ENCODE results near the gene DUSP2. TPM values are rescaled to one million over a fixed set of nuclear protein-coding genes. Genes with fewer than 3 reads are reported as not detected.
A peak's percentile ranks its signal among the peaks of the same experiment; 100 is the strongest.

The DUSP2 gene
- total and polyA plus RNA-seq, 11 donors = 0.56 to 23.1 (median 2.7) TPM

DNA sequence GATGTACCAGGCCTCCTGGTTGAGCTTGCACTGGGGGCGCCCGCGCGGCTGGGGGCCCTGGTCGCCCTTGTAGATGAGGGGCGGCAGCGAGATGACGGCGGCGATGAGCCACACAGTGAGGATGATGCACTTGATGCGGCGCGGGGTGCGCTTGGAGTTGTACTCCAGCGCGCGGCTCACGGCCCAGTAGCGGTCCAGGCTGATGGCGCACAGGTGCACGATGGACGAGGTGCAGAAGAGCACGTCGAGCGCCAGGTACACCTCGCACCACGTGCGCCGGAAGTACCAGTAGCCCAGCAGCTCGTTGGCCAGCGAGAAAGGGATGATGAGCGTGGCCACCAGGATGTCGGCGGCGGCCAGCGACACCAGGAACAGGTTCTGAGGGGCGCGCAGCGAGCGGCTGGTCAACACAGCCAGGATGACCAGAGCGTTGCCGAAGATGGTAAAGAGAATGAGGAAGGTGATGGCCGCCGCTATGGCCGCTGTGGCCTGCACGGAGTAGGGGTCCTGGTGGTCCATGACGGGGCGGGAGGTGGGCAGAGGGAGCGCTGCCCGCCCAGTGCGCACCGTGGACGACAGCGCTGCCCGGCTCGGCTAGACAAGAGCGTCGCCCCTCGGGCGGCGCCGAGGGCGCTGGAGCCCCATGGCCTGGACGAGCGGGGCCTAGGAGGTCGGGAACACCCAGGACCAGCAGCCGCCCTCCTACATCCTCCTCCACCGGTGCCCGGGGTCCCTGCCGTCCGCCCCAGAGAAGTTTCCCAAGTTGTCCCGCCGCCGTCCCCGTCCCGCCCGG, 29.4 kb downstream of the DUSP2 start:
- intact Hi-C loops (cut with DNase I) = loop anchor here in 7 of 10 donors (2.0 to 10.0 kb wide), 8 partner anchors 39 to 111 kb away; no protein-coding TSS in a partner anchor
- peaks cover 0 to 25% (median 10%) of the 10 kb centered on the region in 12 donors for H3K4me1 ChIP-seq
- DNase-seq (peak in 3 of 5 donors; percentile 22 to 67 (median 27)), ATAC-seq (peak in 2 of 4 donors; percentile 5 to 15)
- H3K27me3 ChIP-seq = peaks cover 0 to 40% (median 12%) of the 10 kb centered on the region in 9 donors
- H3K9me3 ChIP-seq = no peaks in the 10 kb centered on the region
- H3K36me3 ChIP-seq = no peaks in the 10 kb centered on the region
- WGBS, 4 donors = 46 to 79% (median 55%) methylated on average over 60 to 77 of the region's 77 CpGs
- H3K27ac ChIP-seq = peak overlapping the region in 11 of 12 donors; percentile 57 to 82 (median 67)
- TF ChIP-seq, protein P1, sequence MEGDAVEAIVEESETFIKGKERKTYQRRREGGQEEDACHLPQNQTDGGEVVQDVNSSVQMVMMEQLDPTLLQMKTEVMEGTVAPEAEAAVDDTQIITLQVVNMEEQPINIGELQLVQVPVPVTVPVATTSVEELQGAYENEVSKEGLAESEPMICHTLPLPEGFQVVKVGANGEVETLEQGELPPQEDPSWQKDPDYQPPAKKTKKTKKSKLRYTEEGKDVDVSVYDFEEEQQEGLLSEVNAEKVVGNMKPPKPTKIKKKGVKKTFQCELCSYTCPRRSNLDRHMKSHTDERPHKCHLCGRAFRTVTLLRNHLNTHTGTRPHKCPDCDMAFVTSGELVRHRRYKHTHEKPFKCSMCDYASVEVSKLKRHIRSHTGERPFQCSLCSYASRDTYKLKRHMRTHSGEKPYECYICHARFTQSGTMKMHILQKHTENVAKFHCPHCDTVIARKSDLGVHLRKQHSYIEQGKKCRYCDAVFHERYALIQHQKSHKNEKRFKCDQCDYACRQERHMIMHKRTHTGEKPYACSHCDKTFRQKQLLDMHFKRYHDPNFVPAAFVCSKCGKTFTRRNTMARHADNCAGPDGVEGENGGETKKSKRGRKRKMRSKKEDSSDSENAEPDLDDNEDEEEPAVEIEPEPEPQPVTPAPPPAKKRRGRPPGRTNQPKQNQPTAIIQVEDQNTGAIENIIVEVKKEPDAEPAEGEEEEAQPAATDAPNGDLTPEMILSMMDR (IDR thresholded peaks at IDR 0.05) = no peak
- TF ChIP-seq POLR2A (IDR thresholded peaks at IDR 0.05) = no peak
- peak overlapping the region; percentile 52 to 76 (median 64) for H3K4me3 ChIP-seq

DNA sequence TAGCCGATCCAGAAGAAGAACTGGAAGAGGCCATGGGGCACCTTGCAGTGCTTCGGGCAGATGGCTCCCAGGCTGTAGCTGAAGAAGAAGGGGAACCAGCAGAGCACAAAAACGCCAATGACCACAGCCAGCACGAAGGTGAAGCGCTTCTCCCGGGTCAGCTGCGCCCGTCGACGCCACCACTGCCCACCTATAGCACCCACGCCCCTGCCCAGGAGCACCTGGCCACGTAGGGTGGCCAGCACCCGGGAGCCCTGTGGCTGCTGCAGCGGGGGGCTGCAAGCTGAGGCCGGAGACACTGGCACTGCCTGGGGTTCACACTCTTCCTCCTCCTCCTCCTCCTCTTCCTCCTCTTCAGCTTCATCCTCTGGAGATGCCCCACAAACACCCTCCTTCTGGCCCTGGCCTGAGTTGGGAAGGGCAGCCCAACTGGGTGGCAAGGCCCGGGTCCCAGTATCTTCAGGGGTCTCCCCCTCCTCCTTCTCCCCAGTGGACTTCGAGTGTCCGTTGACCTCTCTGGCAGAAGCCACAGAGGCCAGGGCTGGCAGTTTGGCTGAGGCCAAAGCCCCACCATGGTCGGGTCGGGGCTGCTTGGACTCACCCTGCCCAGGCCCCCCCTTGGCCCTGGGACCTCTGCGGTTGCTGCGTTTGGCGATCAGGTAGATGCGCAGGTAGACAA, 30.2 kb downstream of the DUSP2 start:
- no peaks in the 10 kb centered on the region for H3K36me3 ChIP-seq
- peaks cover 0 to 33% (median 12%) of the 10 kb centered on the region in 12 donors for H3K4me1 ChIP-seq
- peak in 2 of 5 donors; percentile 24 to 46 for DNase-seq
- peak overlapping the region in 9 of 12 donors; percentile 52 to 76 (median 64) for H3K4me3 ChIP-seq
- 90 to 94% (median 94%) methylated on average over 22 to 24 of the region's 24 CpGs for WGBS, 4 donors
- peak overlapping the region in 6 of 12 donors; percentile 10 to 76 (median 55) for H3K27ac ChIP-seq
- H3K27me3 ChIP-seq = peaks cover 0 to 39% (median 9%) of the 10 kb centered on the region in 9 donors
- no peaks in the 10 kb centered on the region for H3K9me3 ChIP-seq
- no peak for TF ChIP-seq POLR2A (IDR thresholded peaks at IDR 0.05)
- TF ChIP-seq, protein P1 (IDR thresholded peaks at IDR 0.05) = no peak
- ATAC-seq = no peak
- intact Hi-C loops (cut with DNase I) = loop anchor here in 8 of 10 donors (2.0 to 10.0 kb wide), 6 partner anchors 38 to 110 kb away; no protein-coding TSS in a partner anchor

DNA sequence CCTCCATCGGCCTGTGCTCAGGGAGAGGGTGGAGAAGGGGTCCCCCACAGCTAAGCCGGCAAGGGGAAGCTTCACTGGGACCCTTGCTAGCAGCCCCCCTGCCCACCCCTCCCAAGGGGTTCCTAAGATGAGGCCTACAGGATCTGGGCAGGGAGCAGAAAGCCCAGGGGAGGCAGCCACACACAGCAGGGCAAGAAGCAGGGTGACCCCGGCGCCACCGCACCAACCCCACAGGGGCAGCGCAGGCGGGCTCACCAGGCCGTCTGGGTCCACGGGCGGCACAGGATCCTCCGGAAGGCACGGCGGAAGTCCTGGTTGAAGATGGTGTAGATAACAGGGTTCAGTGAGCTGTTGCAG, 30.7 kb downstream of the DUSP2 start:
- H3K27ac ChIP-seq = peak overlapping the region in 9 of 12 donors; percentile 10 to 76 (median 42)
- ATAC-seq (no peak), DNase-seq (peak in 2 of 5 donors; percentile 24 to 64)
- WGBS, 4 donors = 84 to 91% (median 89%) methylated on average over 11 to 13 of the region's 13 CpGs
- no peaks in the 10 kb centered on the region for H3K36me3 ChIP-seq
- no peaks in the 10 kb centered on the region for H3K9me3 ChIP-seq
- intact Hi-C loops (cut with DNase I) = loop anchor here in 5 of 10 donors (2.0 to 10.0 kb wide), 5 partner anchors 38 to 110 kb away; no protein-coding TSS in a partner anchor
- H3K27me3 ChIP-seq = peaks cover 0 to 34% (median 9%) of the 10 kb centered on the region in 9 donors
- TF ChIP-seq, protein P1 (IDR thresholded peaks at IDR 0.05) = no peak
- no peak for TF ChIP-seq POLR2A (IDR thresholded peaks at IDR 0.05)
- peak overlapping the region in 8 of 12 donors; percentile 23 to 76 (median 61) for H3K4me3 ChIP-seq
- peaks cover 0 to 38% (median 14%) of the 10 kb centered on the region in 12 donors for H3K4me1 ChIP-seq

All from heart left ventricle (tissue), 16 donors.